CD4-positive, alpha-beta memory T cell (primary cell): ENCODE results near the gene GPR33. TPM values are rescaled to one million over a fixed set of nuclear protein-coding genes. Genes with fewer than 3 reads are reported as not detected.
"Not testable (repeated sequence)": the region's sequence is repeated elsewhere in the genome, so short reads cannot be mapped to it uniquely, and the experiment has no call there.

ENCODE experiments used
- CTCF ChIA-PET: fragments of 350-600 bp; sonication (Branson Sonifier 250); formaldehyde crosslinking; loops from one replicate; lab custom pipeline; 2021; ENCODE audit warnings: inconsistent platforms; ENCODE audit not compliant: partially characterized antibody; lab: Charles Lee
- POLR2A ChIA-PET: fragments of 350-600 bp; sonication (Branson Sonifier 250); formaldehyde crosslinking; loops from one replicate; lab custom pipeline; 2021; ENCODE audit not compliant: partially characterized antibody; lab: Charles Lee
- DNase-seq, 5 donors: peaks; one replicate each; pipeline versions ENCODE4 v3.0.0 to v3.0.0-alpha.2; 2020 to 2022; ENCODE audit warnings: mixed read lengths in 1 of 5
- H3K27ac ChIP-seq: one replicate; pipeline ENCODE4 v1.7.0; 2013; ENCODE audit warnings: low read depth, low read length
- H3K27me3 ChIP-seq: 2 replicates; pipeline ENCODE4 v1.7.0; 2013; ENCODE audit warnings: mild to moderate bottlenecking, low read length, moderate library complexity; ENCODE audit not compliant: insufficient read depth
- H3K36me3 ChIP-seq: 2 replicates; pipeline ENCODE4 v1.7.0; 2013; ENCODE audit warnings: mild to moderate bottlenecking, low read length, moderate library complexity; ENCODE audit not compliant: insufficient read depth
- H3K4me1 ChIP-seq: 2 replicates; pipeline ENCODE4 v1.7.0; 2013; ENCODE audit warnings: mild to moderate bottlenecking, low read length, moderate library complexity; ENCODE audit not compliant: insufficient read depth
- H3K4me3 ChIP-seq, 2 donors: one replicate each; pipeline ENCODE4 v1.7.0; 2013; ENCODE audit warnings: low read length in 2 of 2, mild to moderate bottlenecking in 1 of 2
- H3K9me3 ChIP-seq, 2 donors: one replicate each; pipeline ENCODE4 v1.7.0; 2013; ENCODE audit warnings: low read length in 2 of 2, control low read depth in 1 of 2; ENCODE audit not compliant: control insufficient read depth in 1 of 2
- H3K27ac Mint-ChIP-seq, 7 donors: one replicate each; pipeline ENCODE4 v1.8.0; 2020 to 2021; ENCODE audit warnings: mixed read lengths in 7 of 7, mild to moderate bottlenecking in 6 of 7, inconsistent platforms in 3 of 7, moderate library complexity in 3 of 7
- H3K27me3 Mint-ChIP-seq, 2 donors: one replicate each; pipeline ENCODE4 v1.8.0; 2020 to 2021; ENCODE audit warnings: mixed read lengths in 2 of 2
- H3K36me3 Mint-ChIP-seq, 2 donors: one replicate each; pipeline ENCODE4 v1.8.0; 2020 to 2021; ENCODE audit warnings: mixed read lengths in 2 of 2, inconsistent platforms in 1 of 2, mild to moderate bottlenecking in 1 of 2
- H3K4me1 Mint-ChIP-seq, 4 donors: one replicate each; pipeline ENCODE4 v1.8.0; 2020 to 2021; ENCODE audit warnings: mixed read lengths in 4 of 4, mild to moderate bottlenecking in 1 of 4
- H3K4me3 Mint-ChIP-seq, 8 donors: one replicate each; pipeline ENCODE4 v1.8.0; 2020 to 2021; ENCODE audit warnings: mixed read lengths in 8 of 8, mild to moderate bottlenecking in 7 of 8, moderate library complexity in 6 of 8, inconsistent platforms in 3 of 8
- H3K9me3 Mint-ChIP-seq, 8 donors: one replicate each; pipeline ENCODE4 v1.8.0; 2020 to 2021; ENCODE audit warnings: mixed read lengths in 8 of 8, mild to moderate bottlenecking in 5 of 8, inconsistent platforms in 3 of 8, moderate library complexity in 1 of 8
- intact Hi-C: fragments of 100-400 bp; cut with micrococcal nuclease; formaldehyde crosslinking; loops from one replicate; pipeline ENCODE4 v1.15.1; 2023
- polyA plus RNA-seq, 2 donors: library from polyadenylated mRNA; unstranded; fragments of 300-500 nt; fragmentation: Illumina TruSeq; gene quantifications; one replicate each; pipeline ENCODE4 v1.2.3, GENCODE V29; 2021
- total RNA-seq, 2 experiments: library from RNA; stranded (reverse); gene quantifications; one replicate each; pipeline ENCODE4 v1.2.3, GENCODE V29; 2021

GPR33 gene
- total and polyA plus RNA-seq, 4 experiments from 2014 or later = not detected

DNA sequence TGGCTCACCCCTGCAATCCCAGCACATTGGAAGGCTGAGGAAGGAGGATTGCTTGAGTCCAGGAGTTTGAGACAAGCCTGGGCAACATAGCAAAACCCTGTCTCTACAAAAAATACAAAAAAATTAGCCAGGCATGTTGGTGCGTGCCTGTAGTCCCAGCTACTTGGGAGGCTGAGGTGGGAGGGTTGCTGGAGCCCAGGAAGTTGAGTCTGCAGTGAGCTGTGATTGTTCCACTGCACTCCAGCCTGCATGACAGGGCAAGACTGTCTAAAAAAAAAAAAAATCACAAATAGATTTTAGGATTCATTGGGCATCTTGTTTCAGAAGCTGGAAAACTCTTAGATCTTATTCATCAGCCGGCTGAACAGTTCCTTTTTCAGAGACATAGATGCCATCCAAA is 25.4 kb downstream of the GPR33 start:
- H3K27ac ChIP-seq, intact Hi-C loops, H3K4me3 Mint-ChIP-seq, H3K9me3 Mint-ChIP-seq, H3K9me3 ChIP-seq, H3K27ac Mint-ChIP-seq, H3K36me3 ChIP-seq, H3K27me3 ChIP-seq, H3K4me3 ChIP-seq, DNase-seq, H3K27me3 Mint-ChIP-seq, H3K36me3 Mint-ChIP-seq: not testable (repeated sequence)
- peaks cover 7 to 12% (median 11%) of the 10 kb centered on the region in 4 donors for H3K4me1 Mint-ChIP-seq
- CTCF ChIA-PET = interaction anchor here (0.9 to 1.0 kb wide), 2 partner anchors 10 to 43 kb away, joined by 3 read pairs; no protein-coding TSS in a partner anchor
- POLR2A ChIA-PET = interaction anchor here (1.3 kb wide), 1 partner anchor 42 kb away, joined by 3 read pairs; the partner anchor contains the start of gene HEATR5A
- H3K4me1 ChIP-seq = peaks cover 13% of the 10 kb centered on the region

DNA sequence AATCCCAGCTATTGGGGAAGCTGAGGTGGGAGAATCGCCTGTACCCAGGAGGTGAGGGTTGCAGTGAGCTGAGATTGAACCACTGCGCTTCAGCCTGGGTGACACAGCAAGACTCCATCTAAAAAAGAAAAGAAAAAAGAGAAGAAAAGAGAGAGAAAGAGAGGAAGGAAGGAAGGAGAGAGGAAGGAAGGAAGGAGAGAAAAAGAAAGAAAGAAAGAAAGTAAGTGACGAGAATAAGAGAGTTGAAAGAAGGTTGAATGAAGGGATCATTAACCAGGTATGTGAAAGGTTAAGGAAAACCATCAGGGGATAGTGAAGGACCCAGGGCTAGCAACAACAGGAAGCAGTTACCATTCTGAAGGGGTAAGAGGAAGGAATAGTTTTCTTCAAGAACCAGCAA is 26.3 kb downstream of the GPR33 start:
- H3K27me3 ChIP-seq = no peaks in the 10 kb centered on the region
- Mint-ChIP-seq H3K36me3 (peaks cover 0 to 6% of the 10 kb centered on the region in 2 donors), H3K27ac (no peak overlapping the region), H3K4me3 (no peak overlapping the region), H3K27me3 (peaks cover 0 to 3% of the 10 kb centered on the region in 2 donors), H3K4me1 (peaks cover 7 to 21% (median 15%) of the 10 kb centered on the region in 4 donors), H3K9me3 (peaks cover 0 to 2% (median 0%) of the 10 kb centered on the region in 8 donors)
- H3K4me1 ChIP-seq = peaks cover 13% of the 10 kb centered on the region
- H3K4me3 ChIP-seq = no peak overlapping the region
- no peaks in the 10 kb centered on the region for H3K9me3 ChIP-seq
- CTCF ChIA-PET = interaction anchor here (0.9 to 1.0 kb wide), 2 partner anchors 9 to 42 kb away, joined by 3 read pairs; no protein-coding TSS in a partner anchor
- no peak for DNase-seq
- H3K36me3 ChIP-seq = no peaks in the 10 kb centered on the region
- no peak overlapping the region for H3K27ac ChIP-seq
- intact Hi-C loops = no loop called here
- POLR2A ChIA-PET = no interaction called here

DNA sequence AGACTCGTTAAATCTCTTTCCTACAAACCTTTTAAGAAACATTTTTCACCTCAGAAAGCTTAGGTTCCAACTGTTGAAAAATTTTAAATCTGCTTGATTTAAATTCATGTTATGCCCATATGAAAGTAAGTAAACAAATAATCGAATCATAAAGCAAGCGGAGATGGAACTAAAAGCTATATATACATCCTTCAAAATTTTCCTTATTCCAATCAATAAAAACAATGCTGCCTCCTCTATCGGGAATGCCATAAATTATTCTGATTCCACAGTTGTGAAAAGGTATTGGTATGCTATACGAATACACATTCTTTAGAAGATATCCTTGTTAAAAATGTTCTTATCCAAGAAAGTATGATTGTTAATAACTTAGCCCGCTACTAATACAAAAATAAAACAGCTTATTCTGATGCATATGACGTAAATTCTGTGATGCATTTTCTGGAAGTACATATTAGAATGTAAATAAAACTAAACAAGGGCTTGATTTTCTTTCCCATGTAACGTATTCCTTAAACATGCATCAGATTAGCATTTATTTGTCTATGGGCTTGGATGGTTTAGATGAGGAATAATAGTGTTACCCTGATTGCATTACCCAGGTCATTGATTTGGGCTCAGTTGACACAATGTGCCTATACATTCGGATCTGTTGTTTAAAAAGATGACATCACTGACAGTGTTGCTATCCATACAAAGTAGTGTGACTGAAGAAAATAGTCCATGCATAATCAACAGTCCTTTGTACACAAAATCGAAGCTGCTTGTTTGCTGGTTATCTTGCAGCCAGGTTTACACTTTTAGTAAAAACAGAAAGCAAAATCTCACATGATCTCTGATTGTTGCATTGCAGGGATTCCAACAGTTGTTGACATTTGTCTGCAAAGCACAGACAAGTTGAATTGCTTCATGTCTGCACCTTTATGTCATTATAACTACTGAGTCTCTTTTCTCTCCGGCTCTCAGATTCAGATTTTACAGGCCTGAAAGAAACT is 29.9 kb downstream of the GPR33 start:
- POLR2A ChIA-PET = interaction anchor here (0.8 to 3.4 kb wide), 11 partner anchors 9 to 899 kb away, joined by 3 to 50 read pairs (median 3); partner anchors contain the start of genes G2E3, HEATR5A and HECTD1
- no peak for DNase-seq
- CTCF ChIA-PET = interaction anchor here (0.6 to 2.8 kb wide), 7 partner anchors 10 to 797 kb away, joined by 3 to 16 read pairs (median 4); partner anchors contain the start of gene HEATR5A

DNA sequence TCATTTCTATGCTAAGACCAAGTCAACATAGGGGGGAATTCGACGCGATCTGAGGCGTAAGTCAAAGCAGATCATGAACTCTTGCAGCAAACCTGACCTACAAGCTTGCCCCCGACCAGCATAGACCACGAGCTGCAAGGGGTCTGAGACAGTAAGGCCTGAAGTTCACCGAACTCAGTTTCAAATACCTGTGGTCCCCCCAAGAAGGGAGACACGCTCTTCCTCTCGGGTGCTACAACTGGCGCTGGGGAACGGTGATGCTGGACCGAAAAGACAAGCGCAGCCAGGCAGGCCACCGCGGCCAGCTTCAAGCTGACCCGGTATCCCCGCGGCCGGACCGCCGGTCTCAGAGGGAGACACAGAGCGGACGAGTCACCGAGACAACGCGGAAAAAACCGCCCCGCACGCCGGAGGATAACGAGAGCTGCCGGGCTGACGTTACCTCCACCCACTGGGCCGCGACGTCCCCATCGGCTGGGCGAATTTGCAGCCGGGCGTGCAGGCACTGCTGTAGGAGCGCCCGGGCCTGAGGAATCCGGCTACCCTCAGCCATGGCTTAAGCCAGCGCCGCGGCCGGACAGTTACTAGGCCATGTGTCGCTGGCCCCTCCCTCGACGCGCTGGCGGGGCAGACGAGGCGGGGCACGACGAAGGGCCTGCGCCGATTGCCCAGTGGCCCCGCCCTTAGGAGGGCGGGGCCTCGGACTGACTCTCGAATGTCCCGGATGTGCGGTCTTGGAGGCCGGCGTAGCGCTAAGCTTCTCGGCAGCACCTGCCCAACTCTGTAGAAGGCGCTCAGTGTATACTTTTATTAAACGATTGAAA is 30.8 kb downstream of the GPR33 start, which contains the start of gene DTD2:
Gene DTD2 (minus strand): TSS at position 666 of the 824 bp plus-strand sequence. CDS start 113 bp downstream, at position 553.
- Histone ChIP-seq H3K9me3 (no peaks in the 10 kb centered on the region), H3K36me3 (peaks cover 2% of the 10 kb centered on the region), H3K4me1 (peaks cover 13% of the 10 kb centered on the region), H3K27ac (peak within 1 kb of the TSS; percentile 89), H3K4me3 (peak within 1 kb of the TSS; percentile 53 to 69), H3K27me3 (no peaks in the 10 kb centered on the region)
- peak; percentile 87 to 88 (median 88) for DNase-seq
- H3K27ac Mint-ChIP-seq = peak within 1 kb of the TSS; percentile 86 to 98 (median 97)
- ChIA-PET CTCF (interaction anchor here (0.6 to 2.8 kb wide), 7 partner anchors 9 to 798 kb away, joined by 3 to 16 read pairs (median 4); partner anchors contain the start of gene HEATR5A), POLR2A (interaction anchor here (0.8 to 3.4 kb wide), 11 partner anchors 8 to 898 kb away, joined by 3 to 50 read pairs (median 3); partner anchors contain the start of genes G2E3, HEATR5A and HECTD1)
- H3K4me1 Mint-ChIP-seq = peaks cover 13 to 34% (median 26%) of the 10 kb centered on the region in 4 donors
- intact Hi-C loops = loop anchor here (1.0 to 5.0 kb wide), 6 partner anchors 37 to 795 kb away; partner anchors contain the start of genes HEATR5A, HECTD1, NUBPL and RNU6-8
- peaks cover 0 to 3% of the 10 kb centered on the region in 2 donors for H3K27me3 Mint-ChIP-seq
- peak within 1 kb of the TSS; percentile 96 to 99 (median 97) for H3K4me3 Mint-ChIP-seq
- H3K36me3 Mint-ChIP-seq = peaks cover 4 to 11% of the 10 kb centered on the region in 2 donors
- peaks cover 0 to 2% (median 0%) of the 10 kb centered on the region in 8 donors for H3K9me3 Mint-ChIP-seq

More for the DNA sequence above, 29.9 kb downstream of the GPR33 start:
- Mint-ChIP-seq H3K27ac (peak overlapping the region; percentile 86 to 98 (median 97)), H3K27me3 (peaks cover 0 to 3% of the 10 kb centered on the region in 2 donors), H3K36me3 (peaks cover 0 to 9% of the 10 kb centered on the region in 2 donors), H3K9me3 (peaks cover 0 to 2% (median 0%) of the 10 kb centered on the region in 8 donors), H3K4me3 (peak overlapping the region; percentile 96 to 99 (median 97)), H3K4me1 (peaks cover 13 to 34% (median 26%) of the 10 kb centered on the region in 4 donors)
- Histone ChIP-seq H3K27ac (peak overlapping the region; percentile 89), H3K36me3 (no peaks in the 10 kb centered on the region), H3K27me3 (no peaks in the 10 kb centered on the region), H3K4me3 (peak overlapping the region in 1 of 2 donors; percentile 69), H3K9me3 (no peaks in the 10 kb centered on the region), H3K4me1 (peaks cover 13% of the 10 kb centered on the region)
- intact Hi-C loops = loop anchor here (1.0 to 5.0 kb wide), 6 partner anchors 38 to 794 kb away; partner anchors contain the start of genes HEATR5A, HECTD1, NUBPL and RNU6-8

DNA sequence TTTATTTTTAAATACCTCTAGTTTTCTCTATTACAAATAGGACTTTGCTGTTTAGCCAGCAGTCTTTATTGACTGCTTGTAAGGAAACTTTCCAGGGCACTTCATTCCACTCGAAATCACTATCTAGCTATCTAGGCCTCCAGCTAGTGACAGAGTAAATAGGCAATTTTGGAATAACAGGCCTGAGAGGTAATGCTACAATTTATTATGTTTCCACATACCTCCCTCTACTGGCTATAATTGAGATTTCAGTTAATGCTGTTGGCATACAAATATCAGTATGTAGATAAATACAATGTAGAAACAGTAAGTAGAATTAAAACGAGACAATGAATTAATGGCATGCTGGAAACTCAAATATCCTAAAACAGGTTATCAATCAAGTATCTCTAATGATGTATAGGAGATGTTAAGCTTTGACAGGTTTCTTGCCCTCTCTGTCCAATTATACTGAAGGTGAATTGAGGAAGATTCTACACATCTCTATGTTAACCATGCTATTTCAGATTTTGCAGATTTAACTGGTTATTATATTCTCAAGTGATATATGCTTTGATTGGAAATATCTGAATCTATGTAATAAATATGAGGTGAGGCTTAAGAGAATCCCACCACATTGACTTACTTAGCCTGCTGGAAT is 37.7 kb downstream of the GPR33 start:
- no peaks in the 10 kb centered on the region for H3K27me3 Mint-ChIP-seq
- no peak overlapping the region for H3K4me3 Mint-ChIP-seq
- H3K36me3 ChIP-seq = peaks cover 7% of the 10 kb centered on the region
- peak in 3 of 5 donors; percentile 5 to 13 (median 12) for DNase-seq
- H3K27me3 ChIP-seq = no peaks in the 10 kb centered on the region
- CTCF ChIA-PET = interaction anchor here (1.0 to 1.5 kb wide), 6 partner anchors 15 to 626 kb away, joined by 3 to 9 read pairs (median 4); partner anchors contain the start of gene HEATR5A
- no peak overlapping the region for H3K4me3 ChIP-seq
- POLR2A ChIA-PET = interaction anchor here (2.0 kb wide), 1 partner anchor 242 kb away, joined by 7 read pairs; the partner anchor contains the start of gene HECTD1
- peaks cover 3 to 4% (median 4%) of the 10 kb centered on the region in 4 donors for H3K4me1 Mint-ChIP-seq
- no peaks in the 10 kb centered on the region for H3K9me3 Mint-ChIP-seq
- H3K27ac Mint-ChIP-seq = no peak overlapping the region
- H3K9me3 ChIP-seq = no peaks in the 10 kb centered on the region
- H3K36me3 Mint-ChIP-seq = peaks cover 31 to 38% of the 10 kb centered on the region in 2 donors
- intact Hi-C loops = no loop called here
- no peaks in the 10 kb centered on the region for H3K4me1 ChIP-seq
- no peak overlapping the region for H3K27ac ChIP-seq

DNA sequence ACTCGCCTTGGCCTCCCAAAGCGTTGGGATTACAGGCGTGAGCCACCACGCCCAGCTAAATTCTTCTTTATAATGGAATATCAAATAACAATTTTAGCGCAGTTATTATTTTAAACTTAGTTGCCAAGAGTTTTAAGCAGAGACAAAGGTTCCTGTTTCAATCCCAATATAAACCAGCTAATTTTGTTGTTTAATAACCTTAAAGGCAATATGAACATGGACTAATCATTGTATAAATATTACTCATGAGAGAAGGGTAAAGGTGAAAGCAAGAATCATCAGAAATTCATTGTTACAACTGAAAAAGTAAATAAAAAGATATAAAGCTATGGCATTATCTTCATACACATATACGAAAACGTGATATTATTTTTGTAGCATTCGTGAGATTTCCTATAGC is 38.7 kb downstream of the GPR33 start:
- Mint-ChIP-seq H3K4me1 (peaks cover 0 to 3% (median 0%) of the 10 kb centered on the region in 4 donors), H3K36me3 (peaks cover 33 to 40% of the 10 kb centered on the region in 2 donors), H3K27me3 (no peaks in the 10 kb centered on the region), H3K27ac (no peak overlapping the region), H3K9me3 (peaks cover 0 to under 1% (median 0%) of the 10 kb centered on the region in 8 donors), H3K4me3 (no peak overlapping the region)
- Histone ChIP-seq H3K27ac (no peak overlapping the region), H3K4me3 (no peak overlapping the region), H3K9me3 (no peaks in the 10 kb centered on the region), H3K27me3 (no peaks in the 10 kb centered on the region), H3K4me1 (no peaks in the 10 kb centered on the region), H3K36me3 (peaks cover 7% of the 10 kb centered on the region)
- ChIA-PET POLR2A (interaction anchor here (0.9 to 2.0 kb wide), 2 partner anchors 9 to 241 kb away, joined by 4 to 7 read pairs; partner anchors contain the start of genes DTD2 and HECTD1), CTCF (interaction anchor here (0.9 to 1.5 kb wide), 7 partner anchors 14 to 627 kb away, joined by 3 to 9 read pairs (median 4); partner anchors contain the start of gene HEATR5A)
- DNase-seq = no peak
- intact Hi-C loops = no loop called here
